ENCODE data around the gene NAPSA.
A peak's percentile ranks its signal among the peaks of the same experiment; 100 is the strongest.
"Not testable (repeated sequence)": the region's sequence is repeated elsewhere in the genome, so short reads cannot be mapped to it uniquely, and the experiment has no call there.

Gene NAPSA

DNA sequence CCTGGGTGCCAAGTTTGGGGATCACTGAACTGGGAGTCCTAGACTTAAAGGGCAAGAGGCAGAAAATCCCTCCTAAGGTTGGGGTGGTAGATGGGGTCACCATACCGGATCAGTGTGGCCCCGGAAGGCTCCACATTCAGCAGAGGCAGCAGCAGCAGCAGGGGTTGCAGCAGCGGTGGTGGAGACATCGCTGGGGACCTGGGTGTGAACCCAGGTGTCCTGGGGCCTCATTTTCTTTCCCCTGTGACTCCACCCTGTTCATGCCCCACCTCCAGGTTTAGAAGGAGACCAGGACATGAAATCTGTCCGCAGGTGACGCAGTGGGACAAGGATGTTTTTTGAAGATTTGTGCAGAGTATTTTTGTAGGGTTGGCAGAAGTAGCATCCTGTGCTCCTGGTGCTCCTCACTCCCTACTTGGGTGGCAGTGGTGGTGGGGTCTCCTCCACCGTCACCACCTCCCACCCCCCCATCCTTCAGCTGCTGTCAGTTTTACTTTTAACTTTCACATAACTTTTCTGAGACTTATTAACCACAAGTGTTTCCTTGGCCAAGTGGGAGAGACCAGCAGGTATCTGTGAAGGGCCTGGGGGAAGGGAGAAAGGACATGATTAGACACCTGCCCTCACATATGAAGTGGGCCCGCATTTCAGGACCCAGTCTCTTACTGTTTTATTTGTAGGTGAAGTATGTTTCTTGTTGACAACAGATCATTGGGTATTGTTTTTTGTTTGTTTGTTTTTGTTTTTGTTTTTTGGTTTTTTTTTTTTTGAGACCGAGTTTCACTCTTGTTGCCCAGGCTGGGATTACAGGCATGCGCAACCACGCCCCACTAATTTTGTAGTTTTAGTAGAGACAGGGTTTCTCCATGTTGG, at the start of gene NAPSA:
Gene NAPSA, minus strand, starts transcription at position 206 of the 873 bp plus-strand sequence. Its CDS starts 18 bp downstream, at position 188.
- no peak for DNase-seq (ENCODE audit: low read depth)

DNA sequence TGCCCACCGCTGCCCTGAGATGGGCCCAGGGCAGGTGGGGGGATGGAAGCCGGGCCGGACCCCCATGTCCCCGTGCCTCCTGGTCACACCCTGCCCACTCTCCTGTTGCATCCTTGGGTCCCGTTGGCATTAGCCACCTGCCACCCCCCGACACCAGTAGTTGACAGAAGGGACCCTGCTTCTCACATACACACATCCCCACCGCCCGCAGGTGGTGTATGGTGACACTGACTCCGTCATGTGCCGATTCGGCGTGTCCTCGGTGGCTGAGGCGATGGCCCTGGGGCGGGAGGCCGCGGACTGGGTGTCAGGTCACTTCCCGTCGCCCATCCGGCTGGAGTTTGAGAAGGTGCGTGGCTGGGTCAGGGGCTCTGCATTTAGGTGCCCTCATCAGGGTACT, 48.1 kb upstream of the NAPSA start:
- no peak for DNase-seq (ENCODE audit: low read depth)

DNA sequence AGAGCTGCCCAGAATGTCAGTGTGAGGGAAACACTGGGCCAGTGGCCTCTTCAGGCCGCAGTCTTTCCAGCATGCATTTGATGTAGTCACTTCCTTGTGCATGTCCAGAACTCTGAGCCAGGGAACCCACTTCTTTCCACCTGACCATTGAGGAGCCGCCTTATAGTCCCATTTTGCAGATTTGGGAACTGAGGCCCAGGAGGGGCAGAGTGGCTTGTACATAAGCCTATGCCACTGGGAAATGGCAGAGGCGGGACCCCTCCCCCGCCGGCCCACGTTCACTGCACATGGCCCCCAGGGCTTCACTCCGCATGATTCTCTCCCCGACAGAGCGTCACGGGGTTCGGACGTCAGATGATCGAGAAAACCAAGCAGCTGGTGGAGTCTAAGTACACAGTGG, 47.7 kb upstream of the NAPSA start:
- DNase-seq (ENCODE audit: low read depth) = no peak

DNA sequence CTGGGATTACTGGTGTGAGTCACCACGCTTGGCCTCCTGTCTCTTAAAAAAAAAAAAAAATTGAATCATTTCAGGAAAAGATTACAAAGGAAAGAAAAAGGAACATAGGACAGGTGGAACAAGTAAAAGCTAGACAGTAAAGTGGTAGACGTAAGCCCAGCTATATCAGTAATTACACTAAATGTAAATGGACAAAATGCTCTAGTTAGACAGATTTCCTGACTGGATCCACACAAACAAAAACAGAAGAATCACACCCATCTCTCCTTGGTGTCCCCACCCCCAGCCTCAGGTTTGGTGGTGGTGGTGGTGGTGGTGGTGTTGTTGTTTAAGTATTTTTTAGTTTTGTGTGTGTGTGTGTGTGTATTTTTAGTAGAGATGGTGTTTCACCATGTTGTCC, 47.0 kb upstream of the NAPSA start:
- no peak for DNase-seq (ENCODE audit: low read depth)

DNA sequence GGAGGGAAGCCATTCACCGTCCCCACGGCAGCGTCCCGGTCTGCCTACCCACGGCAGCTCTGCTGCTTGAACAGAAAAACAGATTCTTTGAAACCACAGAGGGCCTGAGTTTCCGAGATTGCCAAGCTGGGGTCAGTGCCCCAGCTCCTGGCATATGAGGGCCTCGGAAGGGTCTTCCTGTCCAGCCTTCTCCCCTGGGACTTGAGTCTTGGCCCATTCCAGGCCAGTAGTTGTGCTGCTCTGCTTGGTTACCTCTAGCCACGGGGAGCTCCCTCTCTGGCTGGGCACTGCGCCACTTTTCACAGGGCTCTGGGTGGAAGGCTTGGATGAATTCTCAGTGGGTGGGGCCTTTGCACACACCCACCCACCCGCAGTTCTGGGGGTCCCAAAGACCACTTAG, 44.7 kb upstream of the NAPSA start:
- no peak for DNase-seq (ENCODE audit: low read depth)

DNA sequence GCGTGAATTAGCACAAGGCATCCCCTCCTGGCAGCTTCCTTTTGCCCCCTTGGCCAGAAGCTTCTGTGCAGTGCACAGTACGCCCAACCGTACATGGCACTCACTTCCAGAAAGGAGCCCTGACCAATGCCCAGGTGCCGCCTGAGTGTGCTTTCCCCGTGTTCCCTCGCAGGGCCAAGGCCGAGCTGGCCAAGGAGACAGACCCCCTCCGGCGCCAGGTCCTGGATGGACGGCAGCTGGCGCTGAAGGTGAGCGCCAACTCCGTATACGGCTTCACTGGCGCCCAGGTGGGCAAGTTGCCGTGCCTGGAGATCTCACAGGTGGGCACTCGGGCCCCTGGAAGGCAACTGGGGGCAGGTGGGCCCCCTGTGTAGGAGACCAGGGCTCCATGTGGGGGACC, 43.9 kb upstream of the NAPSA start:
- no peak for DNase-seq (ENCODE audit: low read depth)

DNA sequence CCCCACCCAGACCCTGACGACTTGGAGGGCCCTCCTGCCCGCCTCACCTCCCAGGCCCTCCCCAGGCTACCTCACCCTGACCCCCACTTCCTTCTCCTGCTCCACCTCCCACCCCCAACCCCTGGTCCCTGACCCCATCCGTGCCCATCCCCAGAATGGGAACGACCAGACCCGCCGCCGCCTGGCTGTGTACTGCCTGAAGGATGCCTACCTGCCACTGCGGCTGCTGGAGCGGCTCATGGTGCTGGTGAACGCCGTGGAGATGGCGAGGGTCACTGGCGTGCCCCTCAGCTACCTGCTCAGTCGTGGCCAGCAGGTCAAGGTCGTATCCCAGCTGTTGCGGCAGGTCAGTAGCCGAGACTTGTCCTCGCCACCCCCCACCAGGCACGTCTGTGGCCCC, 41.4 kb upstream of the NAPSA start:
- DNase-seq (ENCODE audit: low read depth) = no peak

DNA sequence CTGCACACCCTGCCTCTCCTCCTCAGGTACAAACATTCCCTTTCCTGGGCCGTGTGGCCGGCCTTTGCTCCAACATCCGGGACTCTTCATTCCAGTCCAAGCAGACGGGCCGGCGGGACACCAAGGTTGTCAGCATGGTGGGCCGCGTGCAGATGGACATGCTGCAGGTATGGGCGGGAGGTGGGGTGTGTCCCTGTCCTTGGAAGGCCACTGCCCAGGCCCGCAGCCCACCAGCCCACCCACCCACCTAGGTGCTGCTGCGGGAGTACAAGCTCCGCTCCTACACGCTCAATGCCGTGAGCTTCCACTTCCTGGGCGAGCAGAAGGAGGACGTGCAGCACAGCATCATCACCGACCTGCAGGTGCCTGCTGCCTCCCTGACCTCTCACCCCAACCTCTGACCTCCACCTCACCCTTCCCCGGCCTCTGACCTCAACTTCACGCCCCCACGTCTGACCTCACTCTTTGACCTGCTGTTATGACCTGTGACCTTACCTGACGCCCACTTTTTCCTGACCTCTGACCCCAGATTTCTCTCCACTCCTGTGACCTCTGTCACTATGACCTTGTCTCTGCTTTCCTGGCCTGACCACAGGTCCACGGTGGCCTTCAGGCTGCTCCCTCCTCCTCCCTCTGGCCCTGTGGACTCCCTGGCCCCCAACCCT, 40.8 kb upstream of the NAPSA start:
- DNase-seq (ENCODE audit: low read depth) = no peak

DNA sequence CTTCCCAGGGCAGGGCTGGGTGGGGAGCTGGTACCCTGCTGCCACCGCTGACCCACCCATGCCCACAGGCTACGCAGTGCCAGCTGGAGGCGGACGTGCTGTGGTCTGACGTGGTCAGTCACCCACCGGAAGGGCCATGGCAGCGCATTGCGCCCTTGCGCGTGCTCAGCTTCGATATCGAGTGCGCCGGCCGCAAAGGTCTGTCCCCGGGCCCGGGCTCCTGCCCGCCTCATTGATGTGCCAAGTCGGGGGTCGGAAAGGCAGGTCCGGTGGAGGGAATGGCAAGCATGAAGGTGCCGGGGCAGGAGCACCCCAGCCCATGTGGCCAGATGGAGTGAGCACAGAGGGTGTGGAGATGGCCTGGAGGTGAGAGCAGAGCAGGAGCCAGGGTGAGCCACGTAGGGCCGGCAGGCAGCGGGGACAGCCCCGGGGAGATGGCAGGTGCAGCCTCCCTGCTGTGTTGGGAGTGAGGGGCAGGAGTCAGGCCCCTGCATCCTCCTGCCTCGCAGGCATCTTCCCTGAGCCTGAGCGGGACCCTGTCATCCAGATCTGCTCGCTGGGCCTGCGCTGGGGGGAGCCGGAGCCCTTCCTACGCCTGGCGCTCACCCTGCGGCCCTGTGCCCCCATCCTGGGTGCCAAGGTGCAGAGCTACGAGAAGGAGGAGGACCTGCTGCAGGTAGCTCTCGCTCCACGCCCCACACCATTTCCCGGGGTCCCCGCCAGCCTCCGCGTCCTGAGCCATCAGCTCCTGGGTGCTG, 37.3 kb upstream of the NAPSA start:
- no peak for DNase-seq (ENCODE audit: low read depth)

DNA sequence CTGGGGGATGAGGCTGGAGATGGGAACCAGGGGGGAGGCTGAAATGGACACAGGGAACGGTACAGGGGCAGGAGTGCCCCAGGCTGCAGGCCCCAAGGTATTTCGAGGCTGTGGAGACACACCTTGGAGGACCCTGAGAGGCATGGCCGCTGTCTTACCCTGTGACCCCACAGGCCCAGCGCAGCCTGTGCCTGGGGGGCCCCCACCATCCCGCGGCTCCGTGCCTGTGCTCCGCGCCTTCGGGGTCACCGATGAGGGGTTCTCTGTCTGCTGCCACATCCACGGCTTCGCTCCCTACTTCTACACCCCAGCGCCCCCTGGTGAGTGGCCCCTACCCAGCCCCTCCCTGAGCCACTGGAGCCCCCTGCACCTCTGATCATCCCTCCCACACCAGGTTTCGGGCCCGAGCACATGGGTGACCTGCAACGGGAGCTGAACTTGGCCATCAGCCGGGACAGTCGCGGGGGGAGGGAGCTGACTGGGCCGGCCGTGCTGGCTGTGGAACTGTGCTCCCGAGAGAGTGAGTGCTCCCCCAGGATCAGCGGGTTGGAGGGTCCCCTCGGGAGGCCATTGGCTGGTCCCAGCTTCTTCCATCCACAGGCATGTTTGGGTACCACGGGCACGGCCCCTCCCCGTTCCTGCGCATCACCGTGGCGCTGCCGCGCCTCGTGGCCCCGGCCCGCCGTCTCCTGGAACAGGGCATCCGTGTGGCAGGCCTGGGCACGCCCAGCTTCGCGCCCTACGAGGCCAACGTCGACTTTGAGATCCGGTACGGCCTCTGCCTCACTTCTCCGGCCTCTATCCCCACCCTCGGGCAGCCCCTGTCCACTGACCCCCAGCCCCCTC, 36.4 kb upstream of the NAPSA start:
- no peak for DNase-seq (ENCODE audit: low read depth)

DNA sequence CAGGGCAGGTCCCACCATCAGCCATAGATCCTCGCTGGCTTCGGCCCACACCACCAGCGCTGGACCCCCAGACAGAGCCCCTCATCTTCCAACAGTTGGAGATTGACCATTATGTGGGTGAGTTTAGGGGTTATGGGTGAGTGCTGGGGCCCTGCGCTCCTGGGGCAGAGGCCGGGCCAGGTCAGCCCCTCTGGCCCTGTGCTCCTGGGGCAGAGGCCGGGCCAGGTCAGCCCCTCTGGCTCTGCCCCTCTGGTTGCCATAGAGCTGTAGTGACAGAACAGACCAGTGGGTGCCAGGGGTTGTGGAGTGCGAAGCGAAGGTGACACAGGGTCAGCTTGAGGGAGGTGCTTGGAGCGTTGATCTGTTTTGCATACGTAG, 33.9 kb upstream of the NAPSA start:
- DNase-seq (ENCODE audit: low read depth) = no peak

DNA sequence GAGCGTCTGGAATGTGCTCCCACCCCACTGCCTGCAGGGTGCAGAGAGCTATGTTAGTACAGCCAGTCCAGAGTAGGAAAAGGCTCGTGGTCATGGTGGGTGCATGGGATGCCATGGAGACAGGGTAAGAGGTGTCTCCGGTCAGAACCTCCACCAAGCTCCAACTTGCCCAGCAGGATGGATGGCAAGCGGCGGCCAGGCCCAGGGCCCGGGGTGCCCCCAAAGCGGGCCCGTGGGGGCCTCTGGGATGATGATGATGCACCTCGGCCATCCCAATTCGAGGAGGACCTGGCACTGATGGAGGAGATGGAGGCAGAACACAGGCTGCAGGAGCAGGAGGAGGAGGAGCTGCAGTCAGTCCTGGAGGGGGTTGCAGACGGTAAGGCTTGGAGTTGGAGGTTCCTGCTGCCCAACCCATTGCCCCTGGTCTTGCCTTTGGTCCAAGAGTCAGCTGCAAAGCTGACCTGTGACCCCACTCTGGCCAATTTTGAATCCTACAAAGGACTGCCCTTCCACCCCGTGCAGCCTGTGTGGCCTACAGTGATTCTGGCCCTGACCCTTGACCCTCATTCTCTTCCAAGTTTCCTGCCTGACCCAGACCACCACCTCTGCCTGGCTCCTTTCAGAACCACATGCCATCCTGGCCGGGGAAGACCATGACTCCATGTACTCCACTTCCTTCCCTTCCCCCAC, 33.4 kb upstream of the NAPSA start:
- no peak for DNase-seq (ENCODE audit: low read depth)

DNA sequence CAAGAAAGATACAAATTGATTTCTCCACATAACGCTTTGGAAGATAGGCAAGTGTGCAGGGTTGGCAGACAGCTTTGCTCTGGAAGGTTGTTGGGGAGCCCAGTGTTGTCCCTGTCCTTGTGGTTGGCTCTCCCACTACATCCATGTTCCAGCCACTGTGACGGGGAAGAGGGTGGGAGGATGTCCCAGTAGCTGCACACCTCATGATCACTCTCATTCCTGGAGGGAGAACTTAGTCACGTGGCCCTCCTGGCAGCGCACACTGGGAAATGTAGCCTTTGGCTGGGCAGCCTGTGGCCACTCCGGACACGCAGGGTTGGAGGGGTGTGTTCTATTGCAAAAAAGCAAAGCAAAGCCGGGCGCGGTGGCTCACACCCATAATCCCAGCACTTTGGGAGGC, 28.6 kb upstream of the NAPSA start:
- no peak for DNase-seq (ENCODE audit: low read depth)

DNA sequence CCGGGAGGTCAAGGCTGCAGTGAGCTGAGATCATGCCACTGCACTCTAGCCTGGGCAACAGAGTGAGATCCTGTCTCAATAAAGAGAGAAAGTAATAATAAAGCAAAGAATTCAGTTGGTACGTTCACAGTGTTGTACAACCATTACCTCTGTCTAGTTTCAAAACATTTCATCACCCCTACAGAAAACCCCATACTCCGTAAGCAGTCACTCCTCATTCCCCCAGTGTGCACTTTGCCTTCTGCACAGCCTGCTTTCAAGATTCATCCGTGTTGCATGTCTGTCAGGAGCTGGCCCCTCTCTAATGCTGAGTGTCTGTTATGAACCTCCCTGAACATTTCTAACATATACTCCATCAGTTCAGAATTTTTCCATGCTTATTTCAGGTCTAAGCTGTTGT, 28.1 kb upstream of the NAPSA start:
- no peak for DNase-seq (ENCODE audit: low read depth)

DNA sequence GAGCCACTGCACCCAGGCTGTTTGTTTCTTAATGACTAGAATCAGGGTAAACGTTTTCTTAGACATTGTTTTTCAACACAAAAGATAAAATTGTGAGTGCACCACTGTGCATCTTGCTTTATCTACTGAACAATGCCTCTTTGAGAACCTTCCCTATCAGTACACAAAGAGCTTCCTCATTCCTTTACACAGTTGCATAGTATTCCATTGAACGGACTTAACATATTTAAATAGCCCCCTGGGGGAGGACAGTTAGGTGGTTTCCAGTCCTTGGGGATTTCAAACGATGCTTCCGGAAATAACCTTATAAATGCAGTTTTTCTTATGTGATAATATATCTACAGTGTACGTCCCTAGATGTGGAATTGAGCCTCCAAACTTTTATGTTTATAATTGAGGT, 27.3 kb upstream of the NAPSA start:
- DNase-seq (ENCODE audit: low read depth) = no peak

DNA sequence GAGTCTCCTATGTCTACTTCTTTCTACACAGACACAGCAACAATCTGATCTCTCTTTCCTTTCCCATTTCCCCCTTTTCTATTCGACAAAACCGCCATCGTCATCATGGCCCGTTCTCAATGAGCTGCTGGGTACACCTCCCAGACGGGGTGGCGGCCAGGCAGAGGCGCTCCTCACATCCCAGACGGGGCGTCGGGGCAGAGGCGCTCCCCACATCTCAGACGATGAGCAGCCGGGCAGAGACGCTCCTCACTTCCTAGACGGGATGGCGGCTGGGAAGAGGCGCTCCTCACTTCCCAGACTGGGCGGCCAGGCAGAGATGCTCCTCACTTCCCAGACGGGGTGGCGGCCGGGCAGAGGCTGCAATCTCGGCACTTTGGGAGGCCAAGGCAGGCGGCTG, 25.5 kb upstream of the NAPSA start:
- DNase-seq (ENCODE audit: low read depth) = not testable (repeated sequence)

DNA sequence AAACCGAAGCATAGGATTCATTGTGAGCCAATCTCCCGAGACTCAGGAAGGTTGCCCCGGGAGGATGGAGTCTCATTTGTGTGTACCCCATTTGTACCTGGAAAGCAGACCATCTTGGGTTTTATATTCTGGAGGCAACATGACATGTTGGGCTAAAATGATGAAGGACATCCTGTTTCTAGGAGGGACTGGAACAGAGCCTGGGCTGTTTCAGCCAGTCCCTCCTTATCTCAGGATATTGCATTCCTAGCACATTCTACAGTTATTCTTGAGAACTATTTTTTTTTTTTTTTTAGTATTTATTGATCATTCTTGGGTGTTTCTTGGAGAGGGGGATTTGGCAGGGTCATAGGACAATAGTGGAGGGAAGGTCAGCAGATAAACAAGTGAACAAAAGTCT, 24.9 kb upstream of the NAPSA start:
- not testable (repeated sequence) for DNase-seq (ENCODE audit: low read depth)

DNA sequence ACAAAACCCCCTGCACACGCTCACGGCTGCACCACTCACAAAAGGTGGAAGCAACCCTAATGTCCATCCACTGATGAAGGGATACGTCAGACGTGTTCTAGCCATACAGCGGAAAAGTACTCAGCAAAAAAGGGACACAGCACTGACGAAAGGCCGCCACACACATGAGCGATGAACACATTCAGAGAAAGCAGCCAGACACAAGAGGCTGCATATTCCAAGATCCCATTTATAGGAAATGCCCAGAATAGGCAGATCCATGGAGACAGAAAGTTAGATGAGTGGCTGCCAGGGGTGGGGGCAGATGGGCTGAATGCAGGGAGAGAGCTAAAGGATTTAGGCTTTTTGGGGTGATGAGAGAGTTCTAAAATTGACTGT, 22.4 kb upstream of the NAPSA start:
- DNase-seq (ENCODE audit: low read depth) = no peak

DNA sequence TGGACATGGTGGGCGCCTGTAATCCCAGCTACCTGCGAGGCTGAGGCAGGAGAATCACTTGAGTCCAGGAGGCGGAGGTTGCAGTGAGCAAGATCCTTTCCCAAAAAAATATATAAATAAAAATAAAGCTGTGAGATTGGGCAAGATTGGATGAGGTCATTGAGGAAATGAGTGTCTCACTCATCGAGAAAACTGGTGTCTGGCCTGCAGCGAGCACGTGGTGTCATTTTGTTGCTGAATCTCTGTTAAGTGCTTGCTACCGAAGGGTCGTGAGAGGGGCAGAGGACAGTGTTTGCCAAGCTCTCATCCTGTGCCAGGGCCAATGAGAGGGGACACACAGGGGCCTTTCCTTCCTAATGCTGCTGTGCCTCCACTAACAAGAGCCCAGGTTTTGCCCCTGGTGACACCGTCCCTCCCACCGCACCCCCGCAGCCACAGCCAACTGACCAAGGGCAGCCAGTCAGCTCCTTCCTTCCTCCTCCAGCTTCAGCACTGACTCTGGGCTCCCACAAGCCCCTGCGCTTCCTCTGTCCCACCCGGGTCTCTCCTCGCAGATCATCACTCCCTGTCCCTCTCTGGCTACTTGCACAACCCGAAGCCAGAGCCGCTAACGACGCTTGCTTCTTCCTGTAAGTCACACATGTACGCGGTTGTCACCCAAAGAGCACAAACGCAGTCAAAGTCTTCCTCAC, 21.9 kb upstream of the NAPSA start:
- DNase-seq (ENCODE audit: low read depth) = peak; percentile 44

DNA sequence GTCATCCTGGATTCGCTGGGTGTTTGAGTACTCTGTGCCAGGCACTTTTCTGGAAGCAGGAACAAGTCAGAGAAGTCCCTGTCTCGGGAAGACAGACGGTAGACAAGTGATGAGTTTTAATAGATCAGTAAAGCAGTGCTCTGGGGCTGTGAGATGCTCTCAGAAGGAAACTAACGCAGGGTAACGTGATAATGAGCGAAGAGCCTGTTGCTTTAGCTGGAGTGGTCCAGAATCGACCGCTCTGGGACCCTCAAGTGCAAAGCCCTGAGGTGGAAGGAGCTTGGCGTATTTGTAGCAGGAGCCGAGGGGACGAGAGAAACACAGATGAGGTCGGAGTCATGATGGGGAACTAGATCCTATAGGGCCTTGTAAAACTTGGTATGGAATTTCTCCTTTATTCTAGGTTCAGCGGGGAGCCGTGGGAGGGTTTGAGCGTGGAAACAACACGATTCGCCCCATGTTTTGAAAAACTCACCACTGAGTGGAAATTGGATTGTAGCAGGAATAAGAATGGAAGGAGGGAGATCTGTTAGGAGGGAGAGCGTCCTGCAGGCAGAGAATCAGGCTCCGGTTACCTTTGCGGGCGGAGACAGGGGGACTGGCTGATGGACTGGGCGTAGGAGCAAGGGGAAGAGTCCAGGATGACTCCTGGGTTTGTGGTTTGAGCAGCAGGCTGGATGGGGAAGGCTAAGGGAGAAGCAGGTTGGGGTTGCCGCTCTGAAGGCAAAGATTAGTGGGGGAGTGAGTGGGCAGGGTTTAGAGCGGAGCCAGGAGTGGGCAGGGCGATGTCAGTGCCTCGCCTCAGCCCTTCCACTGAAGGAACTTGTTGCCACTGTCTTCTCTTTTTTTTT, 19.5 kb upstream of the NAPSA start:
- peak; percentile 37 for DNase-seq (ENCODE audit: low read depth)
